GM20000 (cell line): ENCODE data around the gene SLC25A26.

Experiments used
- DNase-seq: peaks from one replicate; pipeline ENCODE4 v3.0.0; 2012; ENCODE audit warnings: low spot score
- CTCF ChIP-seq: IDR thresholded peaks from 2 replicates; pipeline ENCODE4 v1.5.1; 2012; ENCODE audit warnings: mild to moderate bottlenecking, control low read depth; ENCODE audit errors: extremely low read depth, missing control alignments

SLC25A26 gene

GRCh38 chr3:66256806-66257205 lies 36.0 kb downstream of the SLC25A26 start:
- no peak for TF ChIP-seq CTCF
- no peak for DNase-seq

GRCh38 chr3:66259566-66260255 lies 38.9 kb downstream of the SLC25A26 start:
- TF ChIP-seq CTCF, result no peak
- no peak for DNase-seq

GRCh38 chr3:66260431-66260830 lies 39.6 kb downstream of the SLC25A26 start:
- no peak for DNase-seq
- TF ChIP-seq CTCF, result no peak

GRCh38 chr3:66261355-66261754 lies 40.6 kb downstream of the SLC25A26 start:
- no peak for DNase-seq
- no peak for TF ChIP-seq CTCF

GRCh38 chr3:66265649-66266048 lies 44.8 kb downstream of the SLC25A26 start:
- no peak for TF ChIP-seq CTCF
- DNase-seq, result no peak

- no peak for TF ChIP-seq CTCF
Measured at GRCh38 chr3:66266551-66266950, 45.8 kb downstream of the SLC25A26 start.

GRCh38 chr3:66267031-66267430 lies 46.2 kb downstream of the SLC25A26 start:
- DNase-seq, result no peak
- TF ChIP-seq CTCF, result no peak

More at GRCh38 chr3:66266551-66266950, 45.8 kb downstream of the SLC25A26 start:
- no peak for DNase-seq
